Measurements from ENCODE around the gene SRSF12. TPM values are rescaled to one million over a fixed set of nuclear protein-coding genes. Genes with fewer than 3 reads are reported as not detected.
A peak's percentile ranks its signal among the peaks of the same experiment; 100 is the strongest.

Gene SRSF12
- total and polyA plus RNA-seq, 8 donors, result 0.38 to 6.8 (median 0.44) TPM; not detected in 5

GRCh38 chr6:89051676-89052075, 66.2 kb downstream of the SRSF12 start:
- TF ChIP-seq POLR2A (IDR thresholded peaks at IDR 0.05), result no peak
- no peak for TF ChIP-seq CTCF (IDR thresholded peaks at IDR 0.05)
- TF ChIP-seq POLR2AphosphoS5 (IDR thresholded peaks at IDR 0.05), result no peak
- no peak for TF ChIP-seq EP300 (IDR thresholded peaks at IDR 0.05)
- DNase-seq, result no peak
- intact Hi-C loops (cut with DNase I; ENCODE audit: low total_unique reads), result no loop called here
- Histone ChIP-seq H3K9me3 (no peaks in the 10 kb centered on the region), H3K4me3 (no peak overlapping the region), H3K4me1 (peaks cover 0 to 13% (median 2%) of the 10 kb centered on the region in 4 donors), H3K27ac (no peak overlapping the region), H3K27me3 (no peaks in the 10 kb centered on the region), H3K36me3 (no peaks in the 10 kb centered on the region)
- 74 to 80% (median 76%) methylated on average over 3 of the region's 3 CpGs for WGBS, 5 donors

- TF ChIP-seq POLR2A (IDR thresholded peaks at IDR 0.05), result no peak
- no peak for TF ChIP-seq POLR2AphosphoS5 (IDR thresholded peaks at IDR 0.05)
- no peak for TF ChIP-seq CTCF (IDR thresholded peaks at IDR 0.05)
- no peak for TF ChIP-seq EP300 (IDR thresholded peaks at IDR 0.05)
- H3K27ac ChIP-seq, result peak overlapping the region in 1 of 5 donors; percentile 6
- no peak for DNase-seq
- intact Hi-C loops (cut with DNase I; ENCODE audit: low total_unique reads), result no loop called here
- H3K4me1 ChIP-seq, result peaks cover 0 to 13% (median 2%) of the 10 kb centered on the region in 4 donors
- no peaks in the 10 kb centered on the region for H3K36me3 ChIP-seq
- no peaks in the 10 kb centered on the region for H3K27me3 ChIP-seq
- no peaks in the 10 kb centered on the region for H3K9me3 ChIP-seq
- 42 to 82% (median 67%) methylated on average over 3 of the region's 3 CpGs for WGBS, 5 donors
- no peak overlapping the region for H3K4me3 ChIP-seq
Observed at GRCh38 chr6:89050697-89051096, 67.2 kb downstream of the SRSF12 start.

DNA sequence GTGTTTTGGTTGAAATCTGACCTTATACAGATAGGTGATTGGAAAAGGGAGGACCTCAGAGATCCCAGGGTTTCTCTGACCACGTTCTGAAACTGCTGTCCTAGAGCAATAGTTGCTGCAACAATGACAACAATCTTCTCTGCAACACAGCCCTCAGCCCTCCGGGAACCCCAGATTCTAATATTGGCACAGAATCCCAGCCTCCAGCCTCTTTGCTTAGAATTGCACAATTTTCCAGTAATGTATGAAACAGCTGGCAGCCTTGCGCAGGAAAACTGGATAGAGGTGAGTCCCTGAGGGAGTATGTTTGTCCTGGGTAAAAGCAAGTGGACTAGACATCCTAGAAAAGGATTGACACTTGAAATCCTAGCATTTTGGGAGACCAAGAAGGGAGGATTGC, 67.7 kb downstream of the SRSF12 start:
- H3K27me3 ChIP-seq, result no peaks in the 10 kb centered on the region
- H3K36me3 ChIP-seq, result no peaks in the 10 kb centered on the region
- H3K9me3 ChIP-seq, result no peaks in the 10 kb centered on the region
- H3K4me3 ChIP-seq, result no peak overlapping the region
- intact Hi-C loops (cut with DNase I; ENCODE audit: low total_unique reads), result no loop called here
- peak in 1 of 2 donors; percentile 38 for DNase-seq
- peak overlapping the region in 2 of 5 donors; percentile 6 to 7 for H3K27ac ChIP-seq
- TF ChIP-seq CTCF (IDR thresholded peaks at IDR 0.05), result no peak
- TF ChIP-seq POLR2A (IDR thresholded peaks at IDR 0.05), result no peak
- peak in 2 of 3 donors; percentile 53 to 60 for TF ChIP-seq POLR2AphosphoS5 (IDR thresholded peaks at IDR 0.05)
- peak; percentile 79 for TF ChIP-seq EP300 (IDR thresholded peaks at IDR 0.05)
- 43 to 73% (median 71%) methylated on average over 3 of the region's 3 CpGs for WGBS, 5 donors
- peaks cover 0 to 16% (median 2%) of the 10 kb centered on the region in 4 donors for H3K4me1 ChIP-seq

GRCh38 chr6:89048985-89049384, 68.9 kb downstream of the SRSF12 start:
- TF ChIP-seq POLR2AphosphoS5 (IDR thresholded peaks at IDR 0.05) (no peak), POLR2A (IDR thresholded peaks at IDR 0.05) (no peak), EP300 (IDR thresholded peaks at IDR 0.05) (no peak), CTCF (IDR thresholded peaks at IDR 0.05) (no peak)
- intact Hi-C loops (cut with DNase I; ENCODE audit: low total_unique reads), result no loop called here

More at GRCh38 chr6:89048985-89049384, 68.9 kb downstream of the SRSF12 start:
- DNase-seq, result peak in 1 of 2 donors; percentile 42
- H3K36me3 ChIP-seq, result no peaks in the 10 kb centered on the region
- 80 to 97% (median 89%) methylated on average over 1 of the region's 1 CpG for WGBS, 5 donors
- no peak overlapping the region for H3K4me3 ChIP-seq
- H3K27me3 ChIP-seq, result no peaks in the 10 kb centered on the region
- no peaks in the 10 kb centered on the region for H3K9me3 ChIP-seq
- peaks cover 0 to 23% (median 2%) of the 10 kb centered on the region in 4 donors for H3K4me1 ChIP-seq
- H3K27ac ChIP-seq, result no peak overlapping the region
